GM21576 (cell line): Measurements from ENCODE around the gene TAGLN3.

ENCODE experiments used
- ATAC-seq: cut with Tn5 transposase; IDR thresholded peaks from one replicate; pipeline ENCODE4 v1.9.1; 2021; ENCODE audit warnings: mild to moderate bottlenecking, moderate library complexity; ENCODE audit not compliant: unreplicated experiment

Gene TAGLN3

GRCh38 chr3:111998636-111999483, at the start of gene TAGLN3:
Gene TAGLN3 (plus strand): TSS chr3:111998922. CDS start chr3:111999423, 501 bp downstream.
- no peak for ATAC-seq

DNA sequence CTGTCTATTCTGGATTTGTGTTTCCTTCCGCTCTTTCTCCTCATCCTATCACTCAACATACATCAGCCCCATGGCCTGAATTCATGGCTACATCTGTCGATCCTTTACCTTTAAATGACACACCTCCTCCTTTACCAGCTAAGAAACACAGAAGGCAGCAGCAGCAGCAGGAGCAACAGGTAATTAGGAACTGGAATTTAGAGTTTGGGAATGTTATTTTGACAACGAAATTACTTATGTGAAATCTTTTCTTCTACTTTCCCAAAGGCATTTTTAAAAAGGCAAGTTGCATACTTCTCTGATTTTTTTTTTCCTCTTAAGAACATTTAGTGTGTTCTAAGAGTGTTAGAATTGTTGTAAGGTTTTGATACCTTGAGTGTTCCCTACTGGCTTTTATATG, 49.0 kb upstream of the TAGLN3 start:
- ATAC-seq = no peak

DNA sequence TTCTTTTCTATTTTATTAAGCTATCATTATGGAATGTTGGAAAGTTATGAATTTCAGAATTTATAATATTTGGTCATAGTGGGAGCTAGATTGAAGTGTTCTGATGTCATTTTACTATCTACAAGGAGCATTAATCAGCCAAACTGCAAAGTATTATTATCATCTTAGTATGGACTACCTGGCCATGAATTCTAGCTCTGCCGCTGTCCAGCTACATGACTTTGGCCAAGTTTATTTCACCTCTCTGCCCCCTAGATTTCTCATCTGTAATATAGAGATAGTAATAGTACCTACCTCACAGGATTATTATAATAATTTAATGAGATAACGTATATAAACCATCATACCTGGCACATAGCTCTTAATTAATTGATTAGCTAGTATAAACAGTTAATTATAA, 47.7 kb upstream of the TAGLN3 start:
- ATAC-seq = no peak

DNA sequence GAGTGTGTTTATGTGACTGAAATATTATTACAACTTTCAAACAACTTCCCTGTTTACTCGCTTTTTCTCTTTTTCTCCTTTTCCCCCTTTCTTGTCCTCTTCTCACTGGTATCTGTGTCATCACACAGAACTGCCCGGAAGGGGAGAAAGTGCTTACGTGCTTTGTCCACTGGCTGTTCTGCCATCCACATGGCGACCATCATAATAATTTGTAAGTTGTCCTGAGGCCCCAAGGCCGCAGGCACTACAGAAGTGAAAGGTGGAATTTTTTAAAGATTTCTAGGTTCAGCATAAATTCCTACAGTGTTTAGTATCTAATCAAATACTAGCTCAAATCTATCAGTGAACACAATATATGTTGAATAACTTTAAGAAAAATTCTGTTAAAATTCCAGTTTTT, 46.6 kb upstream of the TAGLN3 start:
- ATAC-seq = no peak

DNA sequence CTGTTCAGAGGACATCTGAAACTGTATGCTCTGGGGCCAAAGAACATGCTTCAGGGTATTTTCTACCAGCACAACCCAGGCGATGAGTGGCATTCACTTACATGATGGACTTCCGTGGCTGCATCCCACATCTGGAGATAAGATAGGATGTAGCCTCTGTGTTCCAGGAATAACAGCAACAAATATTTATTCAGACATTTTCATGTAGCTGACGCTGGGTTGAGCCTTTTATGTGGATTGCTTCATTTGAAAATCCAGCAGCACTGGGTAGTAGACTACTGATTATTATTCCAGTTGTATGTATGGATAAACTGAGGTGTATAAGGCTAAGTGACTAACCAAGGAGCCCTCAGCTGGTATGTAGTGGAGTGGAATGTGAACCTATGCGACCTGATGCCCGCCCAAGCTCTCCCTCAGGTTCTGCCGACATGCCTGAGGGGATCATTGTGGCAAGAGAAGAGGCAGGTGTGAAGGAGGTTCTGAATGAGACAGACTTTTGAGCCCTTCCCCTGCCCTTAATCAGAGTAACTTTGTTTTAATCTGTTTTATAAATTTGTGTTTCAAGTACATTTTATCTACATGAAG, 45.8 kb upstream of the TAGLN3 start:
- no peak for ATAC-seq

DNA sequence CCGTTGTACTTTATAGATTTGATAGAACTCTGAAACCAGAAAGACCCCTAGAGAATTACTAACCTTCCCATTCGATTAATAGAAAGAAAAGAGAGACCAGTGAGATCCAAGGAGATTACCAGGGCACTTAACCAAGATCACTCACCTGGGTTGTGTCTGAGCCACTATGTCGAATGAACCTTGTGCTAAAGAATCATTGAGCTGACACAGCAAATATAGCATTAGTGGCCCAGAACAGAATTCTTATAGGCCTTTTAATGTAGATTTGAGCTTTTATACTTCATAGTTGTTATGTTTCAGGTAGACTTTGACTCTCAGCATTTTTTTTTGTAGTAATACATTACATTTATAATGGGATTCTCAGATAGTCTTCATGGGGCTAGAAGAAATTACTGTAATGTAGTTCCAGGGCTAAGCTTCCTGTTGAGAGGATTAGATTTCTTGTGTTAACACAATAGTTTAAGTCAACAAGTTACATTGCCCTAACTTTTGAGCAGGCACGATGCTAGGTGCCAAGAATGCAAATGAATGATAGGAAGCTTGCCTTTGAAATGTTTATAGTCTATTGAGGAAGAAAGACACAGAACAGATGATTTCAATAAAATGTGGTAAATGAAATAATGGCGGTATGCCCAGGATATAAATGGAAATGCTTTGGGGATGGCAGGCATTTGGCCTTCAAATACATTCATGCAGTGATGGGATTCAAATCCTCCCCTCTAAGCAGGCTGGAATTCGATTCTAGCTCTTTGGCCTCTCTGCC, 44.3 kb upstream of the TAGLN3 start:
- ATAC-seq = no peak

- no peak for ATAC-seq
Observed at GRCh38 chr3:111955876-111956275, 42.8 kb upstream of the TAGLN3 start.

GRCh38 chr3:111956449-111956848, 42.3 kb upstream of the TAGLN3 start:
- ATAC-seq = no peak

GRCh38 chr3:111956995-111957734, 41.6 kb upstream of the TAGLN3 start:
- ATAC-seq = no peak

DNA sequence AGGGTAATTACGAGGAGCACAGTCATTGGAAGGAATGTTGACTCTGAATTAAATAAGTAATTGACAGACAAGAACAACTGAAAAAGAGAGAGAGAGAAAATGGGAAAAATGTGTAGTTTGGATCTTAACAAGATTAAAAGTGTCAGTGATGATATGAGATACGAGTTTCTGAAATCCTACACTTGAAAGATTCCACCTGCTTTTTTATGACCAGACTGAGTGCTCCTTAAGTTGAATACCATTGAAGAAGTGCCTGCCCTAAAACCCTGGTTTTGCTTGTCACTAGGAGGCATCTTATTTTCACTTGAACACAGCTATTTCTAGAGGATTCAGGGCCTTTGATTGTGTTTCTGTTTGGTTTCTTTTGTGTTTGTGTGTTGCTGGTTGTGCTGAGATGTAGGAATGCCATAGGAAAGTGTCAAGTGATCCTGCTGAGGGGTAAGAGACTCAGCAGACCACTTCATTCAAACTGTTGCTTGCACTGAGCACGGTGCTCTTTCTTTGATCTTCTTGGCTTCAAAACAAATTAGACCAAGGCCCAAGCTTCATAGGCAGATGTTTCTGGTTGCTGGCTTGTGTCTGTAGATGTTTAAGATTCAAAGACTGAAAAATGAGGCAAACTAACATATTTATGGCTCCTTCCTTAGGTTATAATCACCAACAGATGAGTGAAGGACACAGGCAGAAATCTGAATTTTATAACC, 37.1 kb upstream of the TAGLN3 start:
- no peak for ATAC-seq

- ATAC-seq = no peak
Observed at GRCh38 chr3:111963424-111963823, 35.3 kb upstream of the TAGLN3 start.

DNA sequence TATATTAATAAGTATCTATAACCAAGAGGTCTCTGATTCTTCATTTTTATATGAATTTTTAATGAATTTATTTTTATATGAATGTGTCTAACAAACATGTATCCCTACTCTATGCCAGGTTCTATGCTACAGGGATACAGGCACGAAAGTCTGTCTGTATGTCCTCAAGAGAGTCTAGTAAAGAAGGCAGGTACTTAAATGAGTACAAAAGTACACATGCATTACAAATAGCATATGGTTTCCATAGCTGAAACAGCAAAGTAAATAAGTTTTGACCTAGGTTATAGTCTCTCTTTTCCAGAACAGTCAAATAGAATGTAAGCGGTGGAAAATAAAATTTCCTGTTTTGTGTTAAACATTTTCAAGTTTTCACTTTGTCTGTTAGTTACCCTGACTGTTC, 33.2 kb upstream of the TAGLN3 start:
- no peak for ATAC-seq

DNA sequence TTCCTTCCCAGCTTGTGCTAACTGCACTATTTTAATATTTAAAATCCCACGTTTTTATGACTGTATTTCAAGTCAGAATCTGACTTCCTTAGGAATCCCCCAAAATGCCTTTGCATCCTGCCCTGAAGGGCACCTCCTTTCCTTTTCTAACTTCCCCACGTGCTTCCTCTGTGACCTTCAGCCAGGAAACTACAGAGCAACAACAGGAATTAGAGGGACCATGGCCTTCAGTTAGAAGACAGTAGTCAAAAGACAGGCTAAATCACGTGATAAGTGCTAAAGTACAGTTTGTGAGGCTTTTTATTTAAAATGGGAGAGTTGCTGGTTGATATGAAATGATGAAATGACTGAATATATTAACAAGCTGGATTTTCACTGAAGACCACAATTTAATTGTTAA, 31.7 kb upstream of the TAGLN3 start:
- no peak for ATAC-seq

DNA sequence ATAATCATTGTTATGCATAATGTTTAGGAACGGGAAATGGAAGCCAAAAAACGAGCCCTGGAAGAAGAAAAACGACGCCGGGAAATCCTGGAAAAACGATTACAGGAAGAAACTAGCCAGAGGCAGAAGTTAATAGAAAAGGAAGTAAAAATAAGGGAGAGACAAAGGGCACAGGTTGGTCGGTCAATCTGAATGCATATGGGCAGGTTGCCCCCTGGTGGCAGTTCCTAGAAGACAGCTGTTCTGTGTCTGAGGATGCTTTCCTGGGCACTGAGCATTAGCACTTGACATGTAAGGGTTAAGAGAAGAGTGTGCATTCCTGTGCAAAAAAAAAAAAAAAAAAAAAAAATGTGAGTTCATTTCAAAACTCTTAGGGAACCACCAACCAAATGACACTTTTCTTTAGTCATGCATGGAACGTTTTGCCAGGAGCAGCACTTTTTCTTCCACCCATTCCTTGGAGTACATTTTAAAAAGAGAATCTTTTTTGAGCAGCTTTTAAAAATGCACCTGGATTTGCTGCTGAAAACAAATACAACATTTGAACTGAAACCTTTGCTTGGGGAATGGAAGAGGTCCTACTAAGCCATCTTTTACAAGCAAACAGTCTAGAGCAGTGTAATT, 31.0 kb upstream of the TAGLN3 start:
- ATAC-seq = peak; percentile 91

GRCh38 chr3:111968319-111969054, 30.2 kb upstream of the TAGLN3 start:
- no peak for ATAC-seq

- no peak for ATAC-seq
Observed at GRCh38 chr3:111970376-111970775, 28.3 kb upstream of the TAGLN3 start.

GRCh38 chr3:111971533-111972130, 27.1 kb upstream of the TAGLN3 start:
- no peak for ATAC-seq

GRCh38 chr3:111972891-111973290, 25.8 kb upstream of the TAGLN3 start:
- no peak for ATAC-seq

- no peak for ATAC-seq
Observed at GRCh38 chr3:111975131-111975530, 23.6 kb upstream of the TAGLN3 start.
